SK-N-SH (cell line): Measurements from ENCODE around the gene PRICKLE2. TPM values are rescaled to one million over a fixed set of nuclear protein-coding genes. Genes with fewer than 3 reads are reported as not detected.

Experiments
- CTCF ChIA-PET: fragments of 300-600, 350-600 bp; formaldehyde crosslinking; extraction: SDS; loops from one replicate; lab custom pipeline; 2021; lab: Yijun Ruan, JAX
- POLR2A ChIA-PET: fragments of 350-600 bp; sonication (Branson Sonifier 250); formaldehyde crosslinking; extraction: SDS; loops from one replicate; lab custom pipeline; 2020; ENCODE audit warnings: antibody characterized with exemption, inconsistent platforms; lab: Yijun Ruan, JAX
- DNase-seq: peaks from one replicate; pipeline ENCODE4 v3.0.0; 2012
- H2AFZ ChIP-seq: fragments of 200-600 bp; sonication (generic); 2 replicates; pipeline ENCODE4 v1.8.1; 2016; ENCODE audit warnings: antibody characterized with exemption, mild to moderate bottlenecking, low read depth
- H3F3A ChIP-seq: fragments of 200-600 bp; sonication (generic); replicated peaks from 2 replicates; pipeline ENCODE3; 2016; ENCODE audit warnings: antibody characterized with exemption, mild to moderate bottlenecking; ENCODE audit not compliant: insufficient read depth
- H3K27ac ChIP-seq, 2 experiments: fragments of 200-500 bp in 1 of 2; fragments of 200-600 bp in 1 of 2; sonication (Bioruptor generic) in 1 of 2; sonication (generic), shearing (Covaris generic) in 1 of 2; 2 replicates each; pipeline versions ENCODE4 v1.5.1 to v1.6.1; 2014 to 2016; ENCODE audit warnings: low read depth in 2 of 2, inconsistent platforms in 1 of 2, low read length in 1 of 2, mild to moderate bottlenecking in 1 of 2, mixed read lengths in 1 of 2
- H3K27me3 ChIP-seq: fragments of 200-600 bp; sonication (generic), shearing (Covaris generic); 2 replicates; pipeline ENCODE4 v1.6.1; 2016; ENCODE audit warnings: mixed run types; ENCODE audit not compliant: insufficient read depth
- H3K36me3 ChIP-seq, 2 experiments: fragments of 200-500 bp in 1 of 2; fragments of 200-600 bp in 1 of 2; sonication (Bioruptor generic) in 1 of 2; sonication (generic) in 1 of 2; replicated peaks in 1 of 2; 2 replicates each; pipeline versions ENCODE3 to v1.5.1; 2014 to 2016; ENCODE audit warnings: low read length in 1 of 2, mild to moderate bottlenecking in 1 of 2; ENCODE audit not compliant: insufficient read depth in 2 of 2, control insufficient read depth in 1 of 2
- H3K4me1 ChIP-seq, 2 experiments: fragments of 200-500 bp in 1 of 2; fragments of 200-600 bp in 1 of 2; sonication (Bioruptor generic) in 1 of 2; sonication (generic), shearing (Covaris generic) in 1 of 2; 2 replicates each; pipeline versions ENCODE4 v1.5.1 to v1.6.1; 2014 to 2016; ENCODE audit warnings: low read depth in 1 of 2, low read length in 1 of 2, mixed run types in 1 of 2; ENCODE audit not compliant: insufficient read depth in 2 of 2, control insufficient read depth in 1 of 2
- H3K4me2 ChIP-seq: fragments of 200-600 bp; sonication (generic), shearing (Covaris generic); 2 replicates; pipeline ENCODE4 v1.6.1; 2017; ENCODE audit warnings: mixed run types
- H3K4me3 ChIP-seq, 2 experiments: fragments of 200-500 bp in 1 of 2; fragments of 200-600 bp in 1 of 2; sonication (Bioruptor generic) in 1 of 2; sonication (generic), shearing (Covaris generic) in 1 of 2; 2 replicates each; pipeline versions ENCODE4 v1.5.1 to v1.8.1; 2014 to 2016; ENCODE audit warnings: low read depth in 2 of 2, inconsistent platforms in 1 of 2, low read length in 1 of 2, mild to moderate bottlenecking in 1 of 2, mixed read lengths in 1 of 2, moderate library complexity in 1 of 2
- H3K79me2 ChIP-seq: fragments of 200-600 bp; sonication (generic); 2 replicates; pipeline ENCODE4 v1.8.1; 2017; ENCODE audit warnings: mild to moderate bottlenecking; ENCODE audit not compliant: insufficient read depth
- H3K9ac ChIP-seq: fragments of 200-600 bp; sonication (generic); 2 replicates; pipeline ENCODE4 v1.6.1; 2017; ENCODE audit warnings: mixed run types
- H3K9me2 ChIP-seq: fragments of 200-600 bp; sonication (generic); 2 replicates; pipeline ENCODE4 v1.6.1; 2017; ENCODE audit warnings: mixed run types
- H3K9me3 ChIP-seq: fragments of 200-600 bp; sonication (generic); 2 replicates; pipeline ENCODE4 v1.6.1; 2017; ENCODE audit warnings: mixed run types, mild to moderate bottlenecking, moderate library complexity
- H4K20me1 ChIP-seq: fragments of 200-600 bp; sonication (generic); 2 replicates; pipeline ENCODE4 v1.6.1; 2017; ENCODE audit warnings: mild to moderate bottlenecking, mixed run types; ENCODE audit not compliant: insufficient read depth
- JUND ChIP-seq: IDR thresholded peaks from 2 replicates; pipeline ENCODE4 v1.4.0; 2012
- NFIC ChIP-seq: IDR thresholded peaks from 2 replicates; pipeline ENCODE4 v1.4.0; 2012; ENCODE audit warnings: borderline replicate concordance
- NRF1 ChIP-seq: IDR thresholded peaks from 2 replicates; pipeline ENCODE4 v1.6.1; 2012; ENCODE audit warnings: low read depth, mild to moderate bottlenecking, low read length
- POLR2AphosphoS5 ChIP-seq: IDR thresholded peaks from 2 replicates; pipeline ENCODE4 v1.6.1; 2012; ENCODE audit warnings: low read depth, low read length
- RCOR1 ChIP-seq: fragments of 150-350 bp; IDR thresholded peaks from 2 replicates; pipeline ENCODE4 v1.6.1; 2017; ENCODE audit warnings: antibody characterized with exemption, low read length
- TEAD4 ChIP-seq: IDR thresholded peaks from 2 replicates; pipeline ENCODE4 v1.4.0; 2012; ENCODE audit warnings: mild to moderate bottlenecking, borderline replicate concordance; ENCODE audit not compliant: insufficient read depth
- YY1 ChIP-seq: IDR thresholded peaks from 2 replicates; pipeline ENCODE4 v1.4.0; 2012; ENCODE audit warnings: low read depth, mild to moderate bottlenecking
- WGBS: methylation state at CpG from one replicate; pipeline ENCODE4 v1.1.6; 2017; ENCODE audit warnings: low lambda C conversion rate; 5-methylcytosine and 5-hydroxymethylcytosine counted together
- polyA plus RNA-seq, 3 experiments: library from polyadenylated mRNA; depleted of rRNA; stranded (reverse); fragments of >200 nt; gene quantifications; 2 replicates each; pipeline ENCODE4 v1.2.3, GENCODE V29; 2012
- TF ChIP-seq, protein P1 (sequence below): IDR thresholded peaks from 2 replicates; pipeline ENCODE4 v1.6.1; 2012; ENCODE audit warnings: mild to moderate bottlenecking, low read depth, low read length, moderate library complexity
- TF ChIP-seq, protein P2 (sequence below): fragments of 150-350 bp; IDR thresholded peaks from 2 replicates; pipeline ENCODE4 v1.6.1; 2017; ENCODE audit warnings: antibody characterized with exemption, low read length, low read depth, borderline replicate concordance
- TF ChIP-seq, protein P3 (sequence below): fragments of 200-600 bp; sonication (generic); IDR thresholded peaks from 2 replicates; pipeline ENCODE4 v1.6.1; 2017; ENCODE audit warnings: antibody characterized with exemption, mild to moderate bottlenecking, moderate library complexity
- TF ChIP-seq, protein P4 (sequence below): IDR thresholded peaks from 2 replicates; pipeline ENCODE4 v1.4.0; 2012; ENCODE audit warnings: low read depth, borderline replicate concordance

PRICKLE2 gene
- polyA plus RNA-seq, 1 of the 3 experiments (the other 2 are of a cell fraction): 0.67 TPM

DNA sequence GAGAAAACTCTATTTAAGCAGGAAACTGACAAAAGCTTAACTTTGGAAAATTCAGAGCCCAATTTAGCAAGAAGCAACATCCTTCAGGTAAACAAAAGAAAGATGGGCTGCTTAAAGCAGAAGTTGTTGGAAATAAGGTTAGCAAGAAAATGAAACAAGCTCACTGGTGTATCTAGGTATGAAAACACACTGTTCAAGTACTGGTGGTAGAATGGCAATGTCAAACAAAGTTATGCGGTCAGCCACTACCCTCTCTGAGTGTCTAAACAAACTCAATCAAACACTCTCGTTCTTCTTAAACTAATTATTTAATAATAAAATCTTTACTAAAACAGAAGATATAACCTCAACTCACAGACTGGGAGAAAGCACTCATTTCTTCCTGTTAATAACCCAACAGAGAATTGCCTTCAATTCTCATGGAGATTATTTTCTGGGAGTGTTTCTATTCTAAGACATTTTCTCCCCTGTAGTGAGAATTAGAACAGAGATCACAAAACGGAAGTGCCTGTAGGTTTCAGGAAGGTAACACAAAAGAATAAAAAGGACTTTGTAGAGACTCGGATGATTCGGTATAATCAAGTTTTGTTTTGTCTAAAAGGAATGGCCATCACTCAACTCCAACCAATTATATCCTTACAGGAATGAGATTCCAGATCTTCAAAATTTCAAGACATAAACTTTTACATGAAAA, 28.9 kb downstream of the PRICKLE2 start:
- no peaks in the 10 kb centered on the region for H3K27me3 ChIP-seq
- no peaks in the 10 kb centered on the region for H3K9me2 ChIP-seq
- 93% methylated on average over 5 of the region's 5 CpGs for WGBS
- no peak for DNase-seq
- no peaks in the 10 kb centered on the region; a peak in 1 of 4 replicates for H3K4me1 ChIP-seq
- POLR2A ChIA-PET: no interaction called here
- peaks cover 14% of the 10 kb centered on the region for H3F3A ChIP-seq
- H3K36me3 ChIP-seq: no peaks in the 10 kb centered on the region
- H2AFZ ChIP-seq: no peak overlapping the region
- H3K4me3 ChIP-seq: no peak overlapping the region
- no peaks in the 10 kb centered on the region for H3K79me2 ChIP-seq
- no peaks in the 10 kb centered on the region for H3K9me3 ChIP-seq
- TF ChIP-seq NFIC: no peak
- no peak for TF ChIP-seq YY1
- TF ChIP-seq POLR2AphosphoS5: no peak
- TF ChIP-seq RCOR1: no peak
- no peak for TF ChIP-seq TEAD4
- TF ChIP-seq, protein P1, sequence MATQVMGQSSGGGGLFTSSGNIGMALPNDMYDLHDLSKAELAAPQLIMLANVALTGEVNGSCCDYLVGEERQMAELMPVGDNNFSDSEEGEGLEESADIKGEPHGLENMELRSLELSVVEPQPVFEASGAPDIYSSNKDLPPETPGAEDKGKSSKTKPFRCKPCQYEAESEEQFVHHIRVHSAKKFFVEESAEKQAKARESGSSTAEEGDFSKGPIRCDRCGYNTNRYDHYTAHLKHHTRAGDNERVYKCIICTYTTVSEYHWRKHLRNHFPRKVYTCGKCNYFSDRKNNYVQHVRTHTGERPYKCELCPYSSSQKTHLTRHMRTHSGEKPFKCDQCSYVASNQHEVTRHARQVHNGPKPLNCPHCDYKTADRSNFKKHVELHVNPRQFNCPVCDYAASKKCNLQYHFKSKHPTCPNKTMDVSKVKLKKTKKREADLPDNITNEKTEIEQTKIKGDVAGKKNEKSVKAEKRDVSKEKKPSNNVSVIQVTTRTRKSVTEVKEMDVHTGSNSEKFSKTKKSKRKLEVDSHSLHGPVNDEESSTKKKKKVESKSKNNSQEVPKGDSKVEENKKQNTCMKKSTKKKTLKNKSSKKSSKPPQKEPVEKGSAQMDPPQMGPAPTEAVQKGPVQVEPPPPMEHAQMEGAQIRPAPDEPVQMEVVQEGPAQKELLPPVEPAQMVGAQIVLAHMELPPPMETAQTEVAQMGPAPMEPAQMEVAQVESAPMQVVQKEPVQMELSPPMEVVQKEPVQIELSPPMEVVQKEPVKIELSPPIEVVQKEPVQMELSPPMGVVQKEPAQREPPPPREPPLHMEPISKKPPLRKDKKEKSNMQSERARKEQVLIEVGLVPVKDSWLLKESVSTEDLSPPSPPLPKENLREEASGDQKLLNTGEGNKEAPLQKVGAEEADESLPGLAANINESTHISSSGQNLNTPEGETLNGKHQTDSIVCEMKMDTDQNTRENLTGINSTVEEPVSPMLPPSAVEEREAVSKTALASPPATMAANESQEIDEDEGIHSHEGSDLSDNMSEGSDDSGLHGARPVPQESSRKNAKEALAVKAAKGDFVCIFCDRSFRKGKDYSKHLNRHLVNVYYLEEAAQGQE: no peak
- TF ChIP-seq, protein P2, sequence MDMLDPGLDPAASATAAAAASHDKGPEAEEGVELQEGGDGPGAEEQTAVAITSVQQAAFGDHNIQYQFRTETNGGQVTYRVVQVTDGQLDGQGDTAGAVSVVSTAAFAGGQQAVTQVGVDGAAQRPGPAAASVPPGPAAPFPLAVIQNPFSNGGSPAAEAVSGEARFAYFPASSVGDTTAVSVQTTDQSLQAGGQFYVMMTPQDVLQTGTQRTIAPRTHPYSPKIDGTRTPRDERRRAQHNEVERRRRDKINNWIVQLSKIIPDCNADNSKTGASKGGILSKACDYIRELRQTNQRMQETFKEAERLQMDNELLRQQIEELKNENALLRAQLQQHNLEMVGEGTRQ: no peak
- TF ChIP-seq JUND: no peak
- TF ChIP-seq, protein P3, sequence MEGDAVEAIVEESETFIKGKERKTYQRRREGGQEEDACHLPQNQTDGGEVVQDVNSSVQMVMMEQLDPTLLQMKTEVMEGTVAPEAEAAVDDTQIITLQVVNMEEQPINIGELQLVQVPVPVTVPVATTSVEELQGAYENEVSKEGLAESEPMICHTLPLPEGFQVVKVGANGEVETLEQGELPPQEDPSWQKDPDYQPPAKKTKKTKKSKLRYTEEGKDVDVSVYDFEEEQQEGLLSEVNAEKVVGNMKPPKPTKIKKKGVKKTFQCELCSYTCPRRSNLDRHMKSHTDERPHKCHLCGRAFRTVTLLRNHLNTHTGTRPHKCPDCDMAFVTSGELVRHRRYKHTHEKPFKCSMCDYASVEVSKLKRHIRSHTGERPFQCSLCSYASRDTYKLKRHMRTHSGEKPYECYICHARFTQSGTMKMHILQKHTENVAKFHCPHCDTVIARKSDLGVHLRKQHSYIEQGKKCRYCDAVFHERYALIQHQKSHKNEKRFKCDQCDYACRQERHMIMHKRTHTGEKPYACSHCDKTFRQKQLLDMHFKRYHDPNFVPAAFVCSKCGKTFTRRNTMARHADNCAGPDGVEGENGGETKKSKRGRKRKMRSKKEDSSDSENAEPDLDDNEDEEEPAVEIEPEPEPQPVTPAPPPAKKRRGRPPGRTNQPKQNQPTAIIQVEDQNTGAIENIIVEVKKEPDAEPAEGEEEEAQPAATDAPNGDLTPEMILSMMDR: no peak
- TF ChIP-seq, protein P4, sequence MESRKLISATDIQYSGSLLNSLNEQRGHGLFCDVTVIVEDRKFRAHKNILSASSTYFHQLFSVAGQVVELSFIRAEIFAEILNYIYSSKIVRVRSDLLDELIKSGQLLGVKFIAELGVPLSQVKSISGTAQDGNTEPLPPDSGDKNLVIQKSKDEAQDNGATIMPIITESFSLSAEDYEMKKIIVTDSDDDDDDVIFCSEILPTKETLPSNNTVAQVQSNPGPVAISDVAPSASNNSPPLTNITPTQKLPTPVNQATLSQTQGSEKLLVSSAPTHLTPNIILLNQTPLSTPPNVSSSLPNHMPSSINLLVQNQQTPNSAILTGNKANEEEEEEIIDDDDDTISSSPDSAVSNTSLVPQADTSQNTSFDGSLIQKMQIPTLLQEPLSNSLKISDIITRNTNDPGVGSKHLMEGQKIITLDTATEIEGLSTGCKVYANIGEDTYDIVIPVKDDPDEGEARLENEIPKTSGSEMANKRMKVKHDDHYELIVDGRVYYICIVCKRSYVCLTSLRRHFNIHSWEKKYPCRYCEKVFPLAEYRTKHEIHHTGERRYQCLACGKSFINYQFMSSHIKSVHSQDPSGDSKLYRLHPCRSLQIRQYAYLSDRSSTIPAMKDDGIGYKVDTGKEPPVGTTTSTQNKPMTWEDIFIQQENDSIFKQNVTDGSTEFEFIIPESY: no peak
- TF ChIP-seq NRF1: no peak
- CTCF ChIA-PET: interaction anchor here (1.7 kb wide), 1 partner anchor 11 kb away, joined by 4 read pairs; no protein-coding TSS in a partner anchor
- no peak overlapping the region for H3K4me2 ChIP-seq
- H4K20me1 ChIP-seq: no peaks in the 10 kb centered on the region
- H3K9ac ChIP-seq: no peak overlapping the region
- peak overlapping the region in 1 of 2 experiments; percentile 28; a peak in 2 of 4 replicates for H3K27ac ChIP-seq
